K562 (cell line): ENCODE results near the gene LRP1. TPM values are rescaled to one million over a fixed set of nuclear protein-coding genes. Genes with fewer than 3 reads are reported as not detected.

Experiments used
- ATAC-seq: fragments of 200-7000 bp; cut with Tn5 transposase; 3 replicates; pipeline ENCODE4 v1.9.1; 2020; ENCODE audit warnings: moderate library complexity
- BruUV-seq: library from RNA; stranded (reverse); fragments of 400-500 nt; replicated peaks from 2 replicates; lab custom pipeline; 2021; lab: Mats Ljungman, UMichigan
- CTCF ChIA-PET: fragments of 300-600 bp; formaldehyde crosslinking; extraction: SDS; loops from one replicate; lab custom pipeline; 2021; ENCODE audit warnings: low intra/inter-chr PET ratio; lab: Yijun Ruan, JAX
- POLR2A ChIA-PET: fragments of 300-600, 350-650 bp; sonication (Branson Sonifier 250); formaldehyde crosslinking; extraction: SDS; loops from one replicate; lab custom pipeline; 2021; ENCODE audit warnings: antibody characterized with exemption, inconsistent platforms; lab: Yijun Ruan, JAX
- DNase-seq, 4 experiments: peaks; one replicate each; pipeline versions ENCODE4 v3.0.0 to v3.0.0-alpha.2; 2011 to 2018; ENCODE audit warnings: low spot score in 3 of 4, mixed read lengths in 3 of 4; ENCODE audit errors: extremely low read depth in 1 of 4
- FAIRE-seq: peaks from 2 replicates; lab custom pipeline; 2011; peaks lifted over from hg19 to GRCh38; lab: Jason Lieb, UNC
- H2AFZ ChIP-seq: 2 replicates; pipeline ENCODE4 v1.6.0; 2011; ENCODE audit warnings: low read depth, low read length, control low read depth, inconsistent platforms
- H3K27ac ChIP-seq: fragments of 200-600 bp; 3 replicates; pipeline ENCODE4 v1.8.0; 2011; ENCODE audit warnings: low read depth, mild to moderate bottlenecking, control low read depth, inconsistent platforms, low read length, moderate library complexity, mixed read lengths; ENCODE audit errors: extremely low read depth
- H3K27me3 ChIP-seq, 2 experiments: fragments of 300-600 bp in 1 of 2; 2 replicates in 1 of 2; 3 replicates in 1 of 2; pipeline versions ENCODE4 v1.6.0 to v1.8.0; 2011; ENCODE audit warnings: inconsistent platforms in 2 of 2, low read length in 2 of 2, mild to moderate bottlenecking in 1 of 2, mixed read lengths in 1 of 2, moderate library complexity in 1 of 2; ENCODE audit not compliant: control insufficient read depth in 2 of 2, insufficient read depth in 2 of 2
- H3K36me3 ChIP-seq: fragments of 300-600 bp; 3 replicates; pipeline ENCODE4 v1.8.0; 2011; ENCODE audit warnings: mild to moderate bottlenecking, low read length, inconsistent platforms; ENCODE audit not compliant: control insufficient read depth, insufficient read depth
- H3K4me1 ChIP-seq, 2 experiments: fragments of 200-600 bp in 1 of 2; replicated peaks in 1 of 2; 2 replicates in 1 of 2; 3 replicates in 1 of 2; pipeline versions ENCODE4 v1.5.1 to v1.8.0; 2011; ENCODE audit warnings: inconsistent platforms in 2 of 2, low read length in 2 of 2, mild to moderate bottlenecking in 1 of 2, mixed read lengths in 1 of 2, moderate library complexity in 1 of 2; ENCODE audit not compliant: control insufficient read depth in 2 of 2, insufficient read depth in 2 of 2
- H3K4me2 ChIP-seq: 2 replicates; pipeline ENCODE4 v1.6.1; 2011; ENCODE audit warnings: low read length, control low read depth, inconsistent platforms, mixed read lengths; ENCODE audit not compliant: insufficient read depth
- H3K4me3 ChIP-seq: fragments of 200-600 bp; sonication (generic), shearing (Covaris generic); 2 replicates; pipeline ENCODE4 v1.5.1; 2016; ENCODE audit warnings: control low read depth, inconsistent platforms
- H3K79me2 ChIP-seq: fragments of 200-600 bp; 3 replicates; pipeline ENCODE4 v1.8.0; 2011; ENCODE audit warnings: low read length, inconsistent platforms; ENCODE audit not compliant: control insufficient read depth, insufficient read depth
- H3K9ac ChIP-seq, 2 experiments: 2 replicates each; pipeline versions ENCODE4 v1.6.0 to v1.6.1; 2011; ENCODE audit warnings: low read depth in 2 of 2, low read length in 2 of 2, control low read depth in 1 of 2, inconsistent platforms in 1 of 2, mild to moderate bottlenecking in 1 of 2, mixed read lengths in 1 of 2; ENCODE audit not compliant: insufficient read depth in 1 of 2
- H3K9me1 ChIP-seq: one replicate; pipeline ENCODE4 v1.6.0; 2011; ENCODE audit warnings: inconsistent platforms, mild to moderate bottlenecking, low read length, moderate library complexity; ENCODE audit not compliant: control insufficient read depth, insufficient read depth
- H3K9me3 ChIP-seq: replicated peaks from 2 replicates; pipeline ENCODE4 v1.5.1; 2011; ENCODE audit warnings: low read depth, low read length, inconsistent platforms; ENCODE audit not compliant: control insufficient read depth, insufficient read depth
- H4K20me1 ChIP-seq: replicated peaks from 2 replicates; pipeline ENCODE4 v1.6.1; 2011; ENCODE audit warnings: low read length, inconsistent platforms, mixed read lengths; ENCODE audit not compliant: control insufficient read depth, insufficient read depth
- CBFA2T3 ChIP-seq: fragments of 450-650 bp; IDR thresholded peaks from 2 replicates; pipeline ENCODE4 v1.6.1; 2017
- CHD1 ChIP-seq: fragments of 200-600 bp; sonication (generic); IDR thresholded peaks from one replicate; pipeline ENCODE4 v1.6.1; 2012; ENCODE audit warnings: mild to moderate bottlenecking, moderate library complexity, low read length, inconsistent platforms
- E2F8 ChIP-seq: fragments of 450-650 bp; IDR thresholded peaks from 2 replicates; pipeline ENCODE4 v1.7.1; 2018; ENCODE audit warnings: mild to moderate bottlenecking, low read depth; ENCODE audit not compliant: partially characterized antibody
- ETS2 ChIP-seq: IDR thresholded peaks from 2 replicates; pipeline ENCODE4 v1.6.1; 2016; ENCODE audit warnings: borderline replicate concordance, missing genetic modification characterization, mild to moderate bottlenecking, moderate library complexity, missing compliant biosample characterization; ENCODE audit not compliant: poor library complexity, severe bottlenecking
- PHB2 ChIP-seq: fragments of 450-650 bp; IDR thresholded peaks from 2 replicates; pipeline ENCODE4 v1.6.1; 2017; ENCODE audit warnings: low read depth
- POLR3G ChIP-seq: IDR thresholded peaks from 2 replicates; pipeline ENCODE4 v1.6.1; 2011; ENCODE audit not compliant: insufficient read length, insufficient replicate concordance; ENCODE audit errors: extremely low read depth
- POU5F1 ChIP-seq: fragments of 150-350 bp; IDR thresholded peaks from 2 replicates; pipeline ENCODE4 v1.6.1; 2014; ENCODE audit warnings: borderline replicate concordance, low read length, low read depth, mild to moderate bottlenecking; ENCODE audit not compliant: partially characterized antibody
- PTRF ChIP-seq: fragments of 450-650 bp; IDR thresholded peaks from 2 replicates; pipeline ENCODE4 v1.6.1; 2016; ENCODE audit warnings: mild to moderate bottlenecking, missing genetic modification characterization, missing compliant biosample characterization
- RB1 ChIP-seq: fragments of 450-650 bp; IDR thresholded peaks from 2 replicates; pipeline ENCODE4 v1.6.1; 2017; ENCODE audit warnings: low read depth, mild to moderate bottlenecking
- RFX7 ChIP-seq: fragments of 250-450 bp; sonication (Bioruptor Pico); IDR thresholded peaks from 2 replicates; pipeline ENCODE4 v1.5.1; 2021; ENCODE audit warnings: mild to moderate bottlenecking
- SMAD4 ChIP-seq: fragments of 250-450 bp; sonication (Bioruptor Pico); conservative IDR thresholded peaks from 2 replicates; pipeline ENCODE4 v1.8.0; 2021; ENCODE audit warnings: inconsistent platforms, mild to moderate bottlenecking, moderate library complexity
- SP2 ChIP-seq: IDR thresholded peaks from 2 replicates; pipeline ENCODE4 v1.6.1; 2011; ENCODE audit warnings: mild to moderate bottlenecking, low read depth, low read length, moderate library complexity; ENCODE audit not compliant: poor library complexity, severe bottlenecking; ENCODE audit errors: extremely low read depth
- TOE1 ChIP-seq, 2 experiments: fragments of 450-650 bp in 1 of 2; sonication (generic) in 1 of 2; formaldehyde crosslinking in 1 of 2; IDR thresholded peaks; 2 replicates each; pipeline versions ENCODE4 v1.7.1 to v1.8.0; 2016 to 2022; ENCODE audit warnings: borderline replicate concordance in 2 of 2, mild to moderate bottlenecking in 2 of 2, antibody characterized with exemption in 1 of 2, inconsistent platforms in 1 of 2, low read depth in 1 of 2, missing genetic modification reagents in 1 of 2, moderate library complexity in 1 of 2
- XRCC3 ChIP-seq: fragments of 450-650 bp; IDR thresholded peaks from 2 replicates; pipeline ENCODE4 v1.6.1; 2017; ENCODE audit warnings: mild to moderate bottlenecking, moderate library complexity
- WGBS: fragments of 100-300 bp; shearing (Covaris generic); methylation state at CpG from one replicate; pipeline ENCODE4 v1.1.6; 2016; ENCODE audit warnings: low coverage, mixed read lengths; ENCODE audit not compliant: insufficient coverage; ENCODE audit errors: missing lambda C conversion rate; 5-methylcytosine and 5-hydroxymethylcytosine counted together
- in situ Hi-C: fragments of 300-500 bp; cut with MboI; formaldehyde crosslinking; loops from 4 replicates; pipeline ENCODE4 v1.15.0; 2018; ENCODE audit warnings: inconsistent platforms, mixed read lengths
- intact Hi-C: fragments of 100-400 bp; cut with micrococcal nuclease; formaldehyde crosslinking; loops from 2 replicates; pipeline ENCODE4 v1.14.2; 2022
- polyA plus RNA-seq, 8 experiments: library from polyadenylated mRNA; depleted of rRNA in 4 of 8; stranded (reverse) in 5 of 8; unstranded in 3 of 8; fragments of >200 nt; fragmentation: Nextera tagmentation in 2 of 8; fragmentation: Illumina TruSeq in 1 of 8; extraction: Ambion mirVana in 2 of 8; extraction: Trizol in 1 of 8; gene quantifications; 2 replicates each; pipeline versions ENCODE4 v1.2.1 to v1.2.3, GENCODE V29; 2011 to 2014; ENCODE audit warnings: inconsistent platforms in 1 of 8, missing spikeins in 1 of 8
- total RNA-seq, 7 experiments: library from RNA; depleted of rRNA in 6 of 7; stranded (reverse); fragments of >200 nt in 6 of 7; fragmentation: Illumina TruSeq in 2 of 7; extraction: Trizol in 2 of 7; gene quantifications; 2 replicates each; pipeline versions ENCODE4 v1.2.1 to v1.2.3, GENCODE V29; 2011 to 2021; ENCODE audit warnings: low replicate concordance in 1 of 7
- TF ChIP-seq, protein P1 (sequence below): fragments of 450-650 bp; formaldehyde crosslinking; IDR thresholded peaks from 2 replicates; pipeline ENCODE4 v1.4.0; 2020; ENCODE audit warnings: mild to moderate bottlenecking, moderate library complexity

Gene LRP1
- total and polyA plus RNA-seq, 9 of the 15 experiments (the other 6 are each of a cell fraction or from before 2014, with no cell fraction given): 0.04 to 0.64 (median 0.19) TPM; not detected in 2

DNA sequence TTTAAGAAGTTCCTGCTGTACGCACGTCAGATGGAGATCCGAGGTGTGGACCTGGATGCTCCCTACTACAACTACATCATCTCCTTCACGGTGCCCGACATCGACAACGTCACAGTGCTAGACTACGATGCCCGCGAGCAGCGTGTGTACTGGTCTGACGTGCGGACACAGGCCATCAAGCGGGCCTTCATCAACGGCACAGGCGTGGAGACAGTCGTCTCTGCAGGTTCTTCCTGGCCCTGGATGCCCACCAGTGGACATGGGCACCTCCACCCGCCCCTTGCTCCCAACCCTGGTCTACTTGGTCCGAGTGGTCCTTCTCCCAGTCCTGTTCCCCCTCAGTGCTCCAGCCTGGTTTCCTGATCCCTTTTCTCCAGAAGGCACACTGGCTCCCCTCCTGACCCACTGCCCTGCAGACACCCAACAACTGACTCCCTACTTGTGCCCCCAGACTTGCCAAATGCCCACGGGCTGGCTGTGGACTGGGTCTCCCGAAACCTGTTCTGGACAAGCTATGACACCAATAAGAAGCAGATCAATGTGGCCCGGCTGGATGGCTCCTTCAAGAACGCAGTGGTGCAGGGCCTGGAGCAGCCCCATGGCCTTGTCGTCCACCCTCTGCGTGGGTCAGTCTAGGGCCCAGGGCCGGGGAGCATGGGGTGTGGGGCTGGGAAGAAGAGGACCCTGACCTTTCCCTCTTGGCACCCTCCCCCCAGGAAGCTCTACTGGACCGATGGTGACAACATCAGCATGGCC lies 51.2 kb downstream of the LRP1 start:
- no peaks in the 10 kb centered on the region for H3K79me2 ChIP-seq
- DNase-seq (no peak), FAIRE-seq (no peak), ATAC-seq (no peak)
- in situ Hi-C loops: loop anchor here (5.0 to 10.0 kb wide), 5 partner anchors 57 to 425 kb away; partner anchors contain the start of genes PRIM1 and TAC3
- no peak overlapping the region for H3K4me3 ChIP-seq
- CTCF ChIA-PET: interaction anchor here (0.6 kb wide), 1 partner anchor 60 kb away, joined by 3 read pairs; no protein-coding TSS in a partner anchor
- no peak overlapping the region for H3K4me2 ChIP-seq
- no peaks in the 10 kb centered on the region for H3K36me3 ChIP-seq
- no TSS peak for BruUV-seq
- intact Hi-C loops: no loop called here
- peaks cover 2% of the 10 kb centered on the region for H3K9me1 ChIP-seq
- peaks cover 27 to 59% of the 10 kb centered on the region in 2 experiments for H3K27me3 ChIP-seq
- WGBS: 29% methylated on average over 25 of the region's 27 CpGs
- peaks cover 17% of the 10 kb centered on the region for H4K20me1 ChIP-seq
- H3K9me3 ChIP-seq: no peaks in the 10 kb centered on the region
- no peak overlapping the region for H3K27ac ChIP-seq
- peaks cover 12 to 56% of the 10 kb centered on the region in 2 experiments; a peak in 4 of 5 replicates for H3K4me1 ChIP-seq
- no peak overlapping the region for H2AFZ ChIP-seq
- POLR2A ChIA-PET: interaction anchor here (0.7 to 0.9 kb wide), 2 partner anchors 8 to 19 kb away, joined by 4 read pairs; no protein-coding TSS in a partner anchor
- H3K9ac ChIP-seq: peak overlapping the region in 1 of 2 experiments; percentile 22; a peak in 1 of 4 replicates
- TF ChIP-seq ETS2 (tag) (no peak), PHB2 (no peak), CBFA2T3 (no peak), SP2 (no peak), XRCC3 (no peak), POU5F1 (no peak), CHD1 (no peak), RFX7 (CRISPR knock-in tag) (no peak), POLR3G (no peak), SMAD4 (CRISPR knock-in tag) (no peak), E2F8 (no peak), PTRF (tag) (no peak), RB1 (no peak), TOE1 (IDR thresholded peaks at IDR 0.05; ENCODE audit: borderline replicate concordance) (no peak), TOE1 (CRISPR knock-in tag; IDR thresholded peaks at IDR 0.05; ENCODE audit: borderline replicate concordance, low read depth) (no peak)
- TF ChIP-seq, protein P1, sequence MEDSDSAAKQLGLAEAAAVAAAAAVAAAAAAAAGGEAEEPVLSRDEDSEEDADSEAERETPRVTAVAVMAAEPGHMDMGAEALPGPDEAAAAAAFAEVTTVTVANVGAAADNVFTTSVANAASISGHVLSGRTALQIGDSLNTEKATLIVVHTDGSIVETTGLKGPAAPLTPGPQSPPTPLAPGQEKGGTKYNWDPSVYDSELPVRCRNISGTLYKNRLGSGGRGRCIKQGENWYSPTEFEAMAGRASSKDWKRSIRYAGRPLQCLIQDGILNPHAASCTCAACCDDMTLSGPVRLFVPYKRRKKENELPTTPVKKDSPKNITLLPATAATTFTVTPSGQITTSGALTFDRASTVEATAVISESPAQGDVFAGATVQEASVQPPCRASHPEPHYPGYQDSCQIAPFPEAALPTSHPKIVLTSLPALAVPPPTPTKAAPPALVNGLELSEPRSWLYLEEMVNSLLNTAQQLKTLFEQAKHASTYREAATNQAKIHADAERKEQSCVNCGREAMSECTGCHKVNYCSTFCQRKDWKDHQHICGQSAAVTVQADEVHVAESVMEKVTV: no peak
